Naive thymus-derived CD8-positive, alpha-beta T cell (primary cell): Measurements from ENCODE around the gene ALG12. TPM values are rescaled to one million over a fixed set of nuclear protein-coding genes. Genes with fewer than 3 reads are reported as not detected.
A peak's percentile ranks its signal among the peaks of the same experiment; 100 is the strongest.

ENCODE experiments used
- ATAC-seq, 2 donors: fragments of 150-1000 bp; cut with Tn5 transposase in 1 of 2; sonication (Bioruptor Pico), chemical (Tn5 transposase) in 1 of 2; 1 replicate in 1 of 2; 2 replicates in 1 of 2; pipeline ENCODE4 v1.10.0; 2021; ENCODE audit warnings: mild to moderate bottlenecking in 2 of 2, moderate library complexity in 2 of 2
- POLR2A ChIA-PET: fragments of 350-600 bp; sonication (Branson Sonifier 250); formaldehyde crosslinking; loops from one replicate; lab custom pipeline; 2021; ENCODE audit warnings: antibody characterized with exemption; lab: Charles Lee
- DNase-seq, 10 donors: peaks; one replicate each; pipeline versions ENCODE4 v3.0.0 to v3.0.0-alpha.2; 2020 to 2022
- H3K27ac Mint-ChIP-seq, 10 donors: one replicate each; pipeline ENCODE4 v1.8.0; 2020 to 2022; ENCODE audit warnings: mild to moderate bottlenecking in 10 of 10, mixed read lengths in 10 of 10, moderate library complexity in 4 of 10, inconsistent platforms in 1 of 10
- H3K27me3 Mint-ChIP-seq, 5 donors: one replicate each; pipeline ENCODE4 v1.8.0; 2021 to 2022; ENCODE audit warnings: mixed read lengths in 5 of 5
- H3K36me3 Mint-ChIP-seq, 3 donors: one replicate each; pipeline ENCODE4 v1.8.0; 2020 to 2022; ENCODE audit warnings: mixed read lengths in 3 of 3, mild to moderate bottlenecking in 2 of 3, inconsistent platforms in 1 of 3
- H3K4me1 Mint-ChIP-seq, 4 donors: one replicate each; pipeline ENCODE4 v1.8.0; 2021 to 2022; ENCODE audit warnings: mixed read lengths in 4 of 4
- H3K4me3 Mint-ChIP-seq, 10 donors: one replicate each; pipeline ENCODE4 v1.8.0; 2020 to 2022; ENCODE audit warnings: mild to moderate bottlenecking in 10 of 10, mixed read lengths in 10 of 10, moderate library complexity in 6 of 10, inconsistent platforms in 1 of 10
- H3K9me3 Mint-ChIP-seq, 9 donors: one replicate each; pipeline ENCODE4 v1.8.0; 2020 to 2022; ENCODE audit warnings: mixed read lengths in 9 of 9, mild to moderate bottlenecking in 3 of 9, inconsistent platforms in 1 of 9, moderate library complexity in 1 of 9
- polyA plus RNA-seq, 3 donors: library from polyadenylated mRNA; unstranded; fragments of 300-500 nt; fragmentation: Illumina TruSeq; gene quantifications; one replicate each; pipeline ENCODE4 v1.2.3, GENCODE V29; 2021
- total RNA-seq, 8 experiments: library from RNA in 2 of 8; stranded (reverse) in 2 of 8; gene quantifications; one replicate each; pipeline ENCODE4 v1.2.3 and lab custom pipeline; 2021 to 2026

Gene ALG12
- total and polyA plus RNA-seq, 5 experiments from 2014 or later = 10.8 to 23.6 (median 17.0) TPM

- Mint-ChIP-seq H3K36me3 (no peaks in the 10 kb centered on the region), H3K4me1 (peaks cover 3 to 40% (median 33%) of the 10 kb centered on the region in 4 donors), H3K27ac (peak overlapping the region; percentile 64 to 94 (median 89)), H3K4me3 (peak overlapping the region in 9 of 10 donors; percentile 20 to 76 (median 36)), H3K9me3 (no peaks in the 10 kb centered on the region), H3K27me3 (no peaks in the 10 kb centered on the region)
- no peak for DNase-seq
- no peak for ATAC-seq
- POLR2A ChIA-PET = interaction anchor here (1.0 to 2.0 kb wide), 5 partner anchors 10 to 61 kb away, joined by 3 to 14 read pairs (median 4); partner anchors contain the start of genes ALG12, CRELD2 and PIM3
Measured at GRCh38 chr22:49933236-49934159, 15.3 kb upstream of the ALG12 start.

GRCh38 chr22:49930596-49931412, 12.6 kb upstream of the ALG12 start:
- peak in 1 of 2 donors; percentile 6 for ATAC-seq
- POLR2A ChIA-PET = interaction anchor here (0.6 to 1.9 kb wide), 12 partner anchors 13 to 308 kb away, joined by 3 to 10 read pairs (median 4); partner anchors contain the start of gene PIM3
- H3K4me3 Mint-ChIP-seq = peak overlapping the region; percentile 13 to 60 (median 41)
- no peaks in the 10 kb centered on the region for H3K27me3 Mint-ChIP-seq
- no peaks in the 10 kb centered on the region for H3K36me3 Mint-ChIP-seq
- H3K4me1 Mint-ChIP-seq = peaks cover 8 to 46% (median 39%) of the 10 kb centered on the region in 4 donors
- no peaks in the 10 kb centered on the region for H3K9me3 Mint-ChIP-seq
- peak in 3 of 10 donors; percentile 18 to 40 (median 34) for DNase-seq
- H3K27ac Mint-ChIP-seq = peak overlapping the region; percentile 51 to 88 (median 78)

GRCh38 chr22:49929994-49930575, 11.8 kb upstream of the ALG12 start:
- Mint-ChIP-seq H3K9me3 (no peaks in the 10 kb centered on the region), H3K4me1 (peaks cover 15 to 53% (median 46%) of the 10 kb centered on the region in 4 donors), H3K36me3 (peaks cover 0 to 2% (median 0%) of the 10 kb centered on the region in 3 donors), H3K27ac (peak overlapping the region in 6 of 10 donors; percentile 31 to 67 (median 52)), H3K27me3 (no peaks in the 10 kb centered on the region), H3K4me3 (peak overlapping the region in 5 of 10 donors; percentile 22 to 60 (median 36))
- DNase-seq = no peak
- ATAC-seq = no peak
- POLR2A ChIA-PET = interaction anchor here (0.9 to 1.9 kb wide), 7 partner anchors 29 to 163 kb away, joined by 4 to 10 read pairs (median 5); no protein-coding TSS in a partner anchor

- H3K9me3 Mint-ChIP-seq = no peaks in the 10 kb centered on the region
- ATAC-seq (peak; percentile 42 to 63), DNase-seq (peak; percentile 52 to 90 (median 78))
- peak overlapping the region in 4 of 10 donors; percentile 31 to 70 (median 51) for H3K27ac Mint-ChIP-seq
- H3K4me3 Mint-ChIP-seq = peak overlapping the region in 1 of 10 donors; percentile 37
- peaks cover 15 to 54% (median 48%) of the 10 kb centered on the region in 4 donors for H3K4me1 Mint-ChIP-seq
- POLR2A ChIA-PET = interaction anchor here (0.9 to 1.9 kb wide), 4 partner anchors 30 to 162 kb away, joined by 4 to 10 read pairs (median 4); no protein-coding TSS in a partner anchor
- peaks cover 0 to 2% (median 0%) of the 10 kb centered on the region in 3 donors for H3K36me3 Mint-ChIP-seq
- no peaks in the 10 kb centered on the region for H3K27me3 Mint-ChIP-seq
Measured at GRCh38 chr22:49929211-49929979, 11.2 kb upstream of the ALG12 start.

- Mint-ChIP-seq H3K27me3 (no peaks in the 10 kb centered on the region), H3K9me3 (no peaks in the 10 kb centered on the region), H3K4me3 (peak overlapping the region in 4 of 10 donors; percentile 7 to 51 (median 39)), H3K36me3 (peaks cover 0 to 2% (median 0%) of the 10 kb centered on the region in 3 donors), H3K27ac (peak overlapping the region in 5 of 10 donors; percentile 52 to 87 (median 64)), H3K4me1 (peaks cover 15 to 57% (median 49%) of the 10 kb centered on the region in 4 donors)
- ATAC-seq (no peak), DNase-seq (no peak)
- POLR2A ChIA-PET = no interaction called here
Measured at GRCh38 chr22:49928555-49929210, 10.4 kb upstream of the ALG12 start.

- Mint-ChIP-seq H3K4me3 (peak overlapping the region in 5 of 10 donors; percentile 7 to 51 (median 37)), H3K36me3 (peaks cover 0 to 2% (median 0%) of the 10 kb centered on the region in 3 donors), H3K27me3 (no peaks in the 10 kb centered on the region), H3K9me3 (no peaks in the 10 kb centered on the region), H3K27ac (peak overlapping the region in 8 of 10 donors; percentile 29 to 87 (median 62)), H3K4me1 (peaks cover 15 to 56% (median 46%) of the 10 kb centered on the region in 4 donors)
- POLR2A ChIA-PET = no interaction called here
- no peak for DNase-seq
- ATAC-seq = no peak
Measured at GRCh38 chr22:49928185-49928495, 9.9 kb upstream of the ALG12 start.

- no peak for DNase-seq
- peak overlapping the region in 6 of 10 donors; percentile 3 to 79 (median 44) for H3K4me3 Mint-ChIP-seq
- H3K27me3 Mint-ChIP-seq = no peaks in the 10 kb centered on the region
- H3K4me1 Mint-ChIP-seq = peaks cover 15 to 51% (median 42%) of the 10 kb centered on the region in 4 donors
- POLR2A ChIA-PET = interaction anchor here (0.9 kb wide), 1 partner anchor 66 kb away, joined by 3 read pairs; no protein-coding TSS in a partner anchor
- no peak for ATAC-seq
- peak overlapping the region; percentile 44 to 98 (median 88) for H3K27ac Mint-ChIP-seq
- H3K9me3 Mint-ChIP-seq = no peaks in the 10 kb centered on the region
- H3K36me3 Mint-ChIP-seq = peaks cover 0 to 2% (median 0%) of the 10 kb centered on the region in 3 donors
Measured at GRCh38 chr22:49927483-49928184, 9.4 kb upstream of the ALG12 start.

- Mint-ChIP-seq H3K27ac (peak overlapping the region; percentile 83 to 98 (median 90)), H3K27me3 (no peaks in the 10 kb centered on the region), H3K36me3 (peaks cover 0 to 2% (median 0%) of the 10 kb centered on the region in 3 donors), H3K4me1 (peaks cover 15 to 51% (median 43%) of the 10 kb centered on the region in 4 donors), H3K9me3 (no peaks in the 10 kb centered on the region), H3K4me3 (peak overlapping the region in 4 of 10 donors; percentile 43 to 79 (median 48))
- no peak for DNase-seq
- no peak for ATAC-seq
- POLR2A ChIA-PET = interaction anchor here (0.6 to 2.3 kb wide), 4 partner anchors 34 to 121 kb away, joined by 3 to 14 read pairs (median 6); partner anchors contain the start of gene PIM3
Measured at GRCh38 chr22:49926916-49927315, 8.7 kb upstream of the ALG12 start.

GRCh38 chr22:49925525-49926128, 7.4 kb upstream of the ALG12 start:
- POLR2A ChIA-PET = interaction anchor here (0.6 to 2.5 kb wide), 9 partner anchors 8 to 695 kb away, joined by 3 to 18 read pairs (median 4); partner anchors contain the start of genes PIM3 and ZBED4
- ATAC-seq = peak; percentile 89 to 92
- Mint-ChIP-seq H3K4me1 (peaks cover 12 to 43% (median 33%) of the 10 kb centered on the region in 4 donors), H3K27ac (peak overlapping the region; percentile 95 to 99 (median 98)), H3K9me3 (no peaks in the 10 kb centered on the region), H3K36me3 (peaks cover 0 to 4% (median 2%) of the 10 kb centered on the region in 3 donors), H3K27me3 (no peaks in the 10 kb centered on the region), H3K4me3 (peak overlapping the region; percentile 77 to 92 (median 86))
- peak; percentile 57 to 87 (median 83) for DNase-seq
